GM19099 (cell line): ENCODE measurements around the gene OR6C2.

Source experiments
- POLR2A ChIP-seq: IDR thresholded peaks from 3 replicates; pipeline ENCODE4 v1.6.1; 2011; ENCODE audit warnings: low read depth; ENCODE audit not compliant: insufficient read length; ENCODE audit errors: extremely low read depth

The OR6C2 gene

GRCh38 chr12:55492078-55492477 is 48.2 kb downstream of the OR6C2 start, which contains the start of gene OR6C68:
Gene OR6C68, plus strand, starts transcription at chr12:55492378. Its CDS starts 0 bp downstream, at chr12:55492378.
- TF ChIP-seq POLR2A = no peak

- no peak for TF ChIP-seq POLR2A
These were observed 51.6 kb downstream of the OR6C2 start for GRCh38 chr12:55495490-55495889.

- TF ChIP-seq POLR2A = no peak
These were observed 55.4 kb downstream of the OR6C2 start for GRCh38 chr12:55499231-55499630.

- TF ChIP-seq POLR2A = no peak
These were observed 56.0 kb downstream of the OR6C2 start for GRCh38 chr12:55499810-55500252.

GRCh38 chr12:55501601-55502000 is 57.7 kb downstream of the OR6C2 start:
- TF ChIP-seq POLR2A = no peak
